ENCODE results near the gene CSNK2A3.

DNA sequence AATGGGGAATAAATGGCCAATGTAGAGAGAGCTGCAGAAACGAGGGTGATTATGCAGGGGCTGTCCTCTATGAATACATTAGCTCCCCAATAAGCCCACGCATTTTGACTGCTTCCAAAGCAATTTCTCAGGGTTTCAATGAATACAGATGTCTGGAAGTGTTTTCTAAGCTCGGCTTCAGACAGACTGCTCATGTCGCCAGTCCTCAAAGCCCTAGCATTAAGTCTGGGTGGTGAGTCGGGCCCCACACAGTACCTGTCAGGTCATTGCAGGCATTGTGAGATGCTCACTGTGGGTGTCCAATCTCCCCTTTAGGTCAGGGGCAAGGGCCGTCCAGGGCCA is 17.9 kb upstream of the CSNK2A3 start:
- no peak for TF ChIP-seq CTCF (IDR thresholded peaks at IDR 0.05; ENCODE audit: insufficient read depth, low read depth, low read length)
- no peak for TF ChIP-seq EZH2 (IDR thresholded peaks at IDR 0.05; ENCODE audit: insufficient read depth, low read length)

All from astrocyte (in vitro differentiated cells and primary cell).